GM21515 (cell line): ENCODE measurements around the gene AGR2.

Source experiments
- ATAC-seq: cut with Tn5 transposase; IDR thresholded peaks from one replicate; pipeline ENCODE4 v1.9.1; 2021; ENCODE audit not compliant: unreplicated experiment

The AGR2 gene

GRCh38 chr7:16743236-16743635 lies 61.6 kb downstream of the AGR2 start:
- no peak for ATAC-seq

GRCh38 chr7:16742547-16742946 lies 62.3 kb downstream of the AGR2 start:
- no peak for ATAC-seq
